Thoracic aorta (tissue), 2 donors: ENCODE measurements around the gene GPR151. TPM values are rescaled to one million over a fixed set of nuclear protein-coding genes. Genes with fewer than 3 reads are reported as not detected.

Experiments
- ATAC-seq: fragments of 150-250 bp; one replicate; pipeline ENCODE4 v1.8.0; 2017; ENCODE audit warnings: low read depth; ENCODE audit not compliant: insufficient number of reproducible peaks, low FRiP score
- DNase-seq: peaks from one replicate; pipeline ENCODE4 v3.0.0-alpha.2; 2020; ENCODE audit warnings: low spot score
- H3K27ac ChIP-seq, 2 donors: fragments of 200-600 bp; sonication (generic); 1 replicate in 1 of 2; 2 replicates in 1 of 2; pipeline ENCODE4 v1.5.1; 2016; ENCODE audit warnings: mild to moderate bottlenecking in 2 of 2, moderate library complexity in 2 of 2
- H3K27me3 ChIP-seq: fragments of 200-600 bp; sonication (generic); replicated peaks from 2 replicates; pipeline ENCODE4 v1.6.0; 2016; ENCODE audit warnings: mild to moderate bottlenecking; ENCODE audit not compliant: insufficient read depth
- H3K36me3 ChIP-seq: fragments of 200-600 bp; sonication (generic); one replicate; pipeline ENCODE4 v1.5.1; 2016
- H3K4me1 ChIP-seq, 2 donors: fragments of 200-600 bp; sonication (generic); 1 replicate in 1 of 2; 2 replicates in 1 of 2; pipeline versions ENCODE4 v1.5.1 to v1.6.0; 2016; ENCODE audit warnings: low read depth in 2 of 2, mild to moderate bottlenecking in 1 of 2; ENCODE audit not compliant: control insufficient read depth in 1 of 2
- H3K4me3 ChIP-seq: fragments of 200-600 bp; sonication (generic); 2 replicates; pipeline ENCODE4 v1.5.1; 2016; ENCODE audit warnings: mild to moderate bottlenecking
- H3K9me3 ChIP-seq: fragments of 200-600 bp; sonication (generic); 2 replicates; pipeline ENCODE4 v1.5.1; 2016
- CTCF ChIP-seq: fragments of 200-600 bp; sonication (generic); IDR thresholded peaks from one replicate; pipeline ENCODE4 v1.5.1; 2019; ENCODE audit warnings: antibody characterized with exemption
- total RNA-seq, 2 donors: library from RNA; depleted of rRNA; stranded (reverse); fragments of >200 nt; gene quantifications; one replicate each; pipeline versions ENCODE4 v1.1.0 to v1.2.3, GENCODE V29; 2016

The GPR151 gene
- total RNA-seq, 2 donors from 2014 or later: not detected

GRCh38 chr5:146553446-146553845, 37.5 kb upstream of the GPR151 start:
- no peaks in the 10 kb centered on the region for H3K36me3 ChIP-seq
- H3K9me3 ChIP-seq: no peaks in the 10 kb centered on the region
- ATAC-seq: no peak
- no peak for DNase-seq
- no peaks in the 10 kb centered on the region for H3K27me3 ChIP-seq
- no peak overlapping the region for H3K4me3 ChIP-seq
- H3K27ac ChIP-seq: no peak overlapping the region
- TF ChIP-seq CTCF: no peak
- no peaks in the 10 kb centered on the region for H3K4me1 ChIP-seq

GRCh38 chr5:146549615-146550014, 33.6 kb upstream of the GPR151 start:
- no peak for TF ChIP-seq CTCF

GRCh38 chr5:146548781-146549449, 32.9 kb upstream of the GPR151 start:
- no peaks in the 10 kb centered on the region for H3K36me3 ChIP-seq
- ATAC-seq (no peak), DNase-seq (no peak)
- no peaks in the 10 kb centered on the region for H3K4me1 ChIP-seq
- no peak overlapping the region for H3K27ac ChIP-seq
- H3K27me3 ChIP-seq: no peaks in the 10 kb centered on the region
- TF ChIP-seq CTCF: no peak
- H3K9me3 ChIP-seq: no peaks in the 10 kb centered on the region
- no peak overlapping the region for H3K4me3 ChIP-seq

More at GRCh38 chr5:146549615-146550014, 33.6 kb upstream of the GPR151 start:
- Histone ChIP-seq H3K36me3 (no peaks in the 10 kb centered on the region), H3K4me3 (no peak overlapping the region), H3K4me1 (no peaks in the 10 kb centered on the region), H3K27ac (no peak overlapping the region), H3K27me3 (no peaks in the 10 kb centered on the region), H3K9me3 (no peaks in the 10 kb centered on the region)
- no peak for DNase-seq
- ATAC-seq: no peak

GRCh38 chr5:146544232-146544631, 28.2 kb upstream of the GPR151 start:
- no peak for TF ChIP-seq CTCF
- no peaks in the 10 kb centered on the region for H3K4me1 ChIP-seq
- H3K27ac ChIP-seq: no peak overlapping the region
- ATAC-seq (no peak), DNase-seq (no peak)
- no peaks in the 10 kb centered on the region for H3K36me3 ChIP-seq
- no peak overlapping the region for H3K4me3 ChIP-seq
- no peaks in the 10 kb centered on the region for H3K9me3 ChIP-seq
- no peaks in the 10 kb centered on the region for H3K27me3 ChIP-seq

GRCh38 chr5:146541958-146542849, 26.2 kb upstream of the GPR151 start:
- Histone ChIP-seq H3K9me3 (no peaks in the 10 kb centered on the region), H3K4me3 (no peak overlapping the region), H3K27me3 (no peaks in the 10 kb centered on the region), H3K27ac (no peak overlapping the region), H3K36me3 (no peaks in the 10 kb centered on the region), H3K4me1 (no peaks in the 10 kb centered on the region)
- ATAC-seq (peak; percentile 82), DNase-seq (peak; percentile 16)
- peak; percentile 91 for TF ChIP-seq CTCF
